Fibroblast of peridontal ligament (primary cell): Measurements from ENCODE around the gene CSE1L.
"Not testable (repeated sequence)": the region's sequence is repeated elsewhere in the genome, so short reads cannot be mapped to it uniquely, and the experiment has no call there.

ENCODE experiments used
- DNase-seq: peaks from one replicate; pipeline ENCODE4 v3.0.0-alpha.2; 2010; ENCODE audit errors: extremely low read depth

CSE1L gene

DNA sequence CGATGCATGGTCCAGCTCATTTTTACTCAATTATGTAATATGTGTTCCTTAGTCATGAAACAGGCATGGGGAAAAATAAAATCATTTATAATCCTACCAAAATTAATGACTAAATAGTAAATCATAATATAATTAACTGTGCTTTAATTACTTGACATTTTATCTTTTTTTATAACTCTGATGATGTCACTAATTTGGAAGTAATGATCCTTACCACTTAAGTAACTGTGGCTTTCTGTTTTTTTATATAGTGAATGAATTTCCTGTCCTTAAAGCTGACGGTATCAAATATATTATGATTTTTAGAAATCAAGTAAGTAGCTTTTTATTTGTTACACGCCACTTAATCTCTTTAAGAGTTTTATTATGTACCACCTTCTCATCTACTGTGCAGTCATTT lies 32.2 kb downstream of the CSE1L start:
- no peak for DNase-seq

- DNase-seq: not testable (repeated sequence)
Observed at GRCh38 chr20:49082295-49082694, 36.2 kb downstream of the CSE1L start.

DNA sequence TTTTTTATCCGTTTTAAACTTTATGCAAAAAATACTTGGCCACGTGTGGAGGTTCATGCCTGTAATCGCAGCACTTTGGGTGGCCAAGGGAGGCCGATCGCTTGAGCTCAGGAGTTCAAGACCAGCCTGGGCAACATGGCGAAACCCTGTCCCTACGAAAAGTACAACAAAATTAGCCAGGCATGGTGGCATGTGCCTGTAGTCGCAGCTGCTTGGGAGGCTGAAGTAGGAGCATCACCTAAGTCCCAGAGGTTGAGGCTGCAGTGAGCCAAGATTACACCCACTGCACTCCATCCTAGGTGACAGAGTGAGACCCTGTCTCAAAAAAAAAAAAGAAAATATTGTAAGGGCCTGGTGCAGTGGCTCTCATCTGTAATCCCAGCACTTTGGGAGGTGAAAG lies 45.0 kb downstream of the CSE1L start:
- DNase-seq: no peak

- DNase-seq: no peak
Observed at GRCh38 chr20:49091762-49092161, 45.6 kb downstream of the CSE1L start.

DNA sequence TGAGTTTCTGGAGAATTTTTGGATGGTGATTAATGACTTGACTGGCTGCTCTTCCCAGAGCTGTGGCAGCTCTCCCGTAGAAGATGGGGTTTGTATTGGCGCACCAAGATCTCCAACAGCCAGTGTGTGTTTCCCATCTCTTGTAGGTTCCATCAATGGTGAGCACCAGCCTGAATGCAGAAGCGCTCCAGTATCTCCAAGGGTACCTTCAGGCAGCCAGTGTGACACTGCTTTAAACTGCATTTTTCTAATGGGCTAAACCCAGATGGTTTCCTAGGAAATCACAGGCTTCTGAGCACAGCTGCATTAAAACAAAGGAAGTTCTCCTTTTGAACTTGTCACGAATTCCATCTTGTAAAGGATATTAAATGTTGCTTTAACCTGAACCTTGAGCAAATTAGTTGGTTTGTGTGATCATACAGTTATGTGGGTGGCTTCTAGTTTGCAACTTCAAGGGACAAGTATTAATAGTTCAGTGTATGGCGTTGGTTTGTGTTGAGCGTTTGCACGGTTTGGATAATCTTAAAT lies 50.2 kb downstream of the CSE1L start:
- DNase-seq: no peak

GRCh38 chr20:49097159-49097558 lies 51.0 kb downstream of the CSE1L start:
- no peak for DNase-seq

- no peak for DNase-seq
Observed at GRCh38 chr20:49098136-49098535, 52.0 kb downstream of the CSE1L start.

DNA sequence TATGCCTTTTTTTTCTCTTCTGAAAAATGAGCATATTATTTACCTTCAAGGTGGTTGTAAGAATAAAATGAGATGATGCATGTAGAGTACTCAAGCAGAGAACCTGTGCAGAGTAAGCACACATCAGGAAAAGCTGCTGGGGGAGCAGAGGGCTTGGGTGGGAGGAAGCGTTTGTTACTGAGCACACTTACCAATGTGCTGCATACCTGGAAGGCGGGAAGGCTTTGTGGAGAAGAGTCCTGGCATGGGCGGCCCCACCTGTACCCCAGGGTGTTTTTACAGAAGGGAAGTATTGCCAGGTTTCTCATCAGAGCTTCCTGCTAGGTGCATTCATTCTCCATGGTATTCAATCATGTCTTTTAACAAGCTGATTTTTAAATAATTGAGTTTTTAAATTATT lies 52.9 kb downstream of the CSE1L start:
- DNase-seq: no peak

DNA sequence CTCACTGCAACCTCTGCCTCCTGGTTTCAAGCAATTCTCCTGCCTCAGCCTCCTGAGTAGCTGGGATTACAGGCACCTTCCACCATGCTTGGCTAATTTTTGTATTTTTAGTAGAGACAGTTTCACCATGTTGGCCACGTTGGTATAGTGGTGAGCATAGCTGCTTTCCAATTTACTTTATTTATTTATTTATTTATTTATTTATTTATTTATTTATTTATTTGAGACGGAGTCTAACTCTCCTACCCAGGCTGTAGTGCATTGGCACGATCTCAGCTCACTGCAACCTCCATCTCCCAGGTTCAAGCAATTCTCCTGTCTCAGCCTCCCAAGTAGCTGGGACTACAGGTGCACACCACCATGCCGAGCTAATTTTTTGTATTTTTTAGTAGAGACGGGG lies 54.2 kb downstream of the CSE1L start:
- not testable (repeated sequence) for DNase-seq

DNA sequence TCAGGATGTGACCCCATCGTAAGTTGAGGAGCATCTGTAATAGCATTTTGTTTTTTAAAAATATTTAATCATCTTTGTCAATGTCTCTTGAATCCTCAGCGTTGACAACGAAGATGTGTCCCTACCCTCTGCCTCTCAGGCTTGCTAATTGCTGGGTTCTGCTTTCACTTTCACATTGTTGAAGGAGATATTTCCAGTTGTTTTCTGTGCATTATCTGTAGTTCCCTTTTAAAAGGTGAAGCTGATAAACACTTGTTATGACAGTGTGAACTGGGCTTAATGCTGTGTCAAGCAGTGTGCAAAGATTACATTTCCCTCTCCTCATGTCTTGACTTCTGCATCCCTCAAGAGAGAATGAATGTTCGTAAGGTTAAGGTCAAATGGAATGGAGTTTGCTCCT lies 54.9 kb downstream of the CSE1L start:
- DNase-seq: peak; percentile 35

- no peak for DNase-seq
Observed at GRCh38 chr20:49103019-49103418, 56.9 kb downstream of the CSE1L start.

- no peak for DNase-seq
Observed at GRCh38 chr20:49103647-49104364, 57.7 kb downstream of the CSE1L start.

DNA sequence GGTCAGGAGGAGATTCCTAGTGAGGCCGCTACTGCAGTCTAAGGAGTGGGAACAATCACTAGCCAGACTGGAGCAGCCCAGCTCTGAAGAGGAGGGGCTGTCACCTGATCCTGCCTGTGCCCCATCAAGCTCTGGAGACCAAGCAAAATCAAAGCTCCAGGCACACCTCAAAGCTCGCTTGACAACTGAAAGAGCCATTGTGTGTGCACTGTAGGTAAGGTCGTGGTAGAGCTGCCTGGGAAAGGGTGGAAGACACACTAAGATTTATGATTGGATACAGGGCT lies 58.2 kb downstream of the CSE1L start:
- no peak for DNase-seq

DNA sequence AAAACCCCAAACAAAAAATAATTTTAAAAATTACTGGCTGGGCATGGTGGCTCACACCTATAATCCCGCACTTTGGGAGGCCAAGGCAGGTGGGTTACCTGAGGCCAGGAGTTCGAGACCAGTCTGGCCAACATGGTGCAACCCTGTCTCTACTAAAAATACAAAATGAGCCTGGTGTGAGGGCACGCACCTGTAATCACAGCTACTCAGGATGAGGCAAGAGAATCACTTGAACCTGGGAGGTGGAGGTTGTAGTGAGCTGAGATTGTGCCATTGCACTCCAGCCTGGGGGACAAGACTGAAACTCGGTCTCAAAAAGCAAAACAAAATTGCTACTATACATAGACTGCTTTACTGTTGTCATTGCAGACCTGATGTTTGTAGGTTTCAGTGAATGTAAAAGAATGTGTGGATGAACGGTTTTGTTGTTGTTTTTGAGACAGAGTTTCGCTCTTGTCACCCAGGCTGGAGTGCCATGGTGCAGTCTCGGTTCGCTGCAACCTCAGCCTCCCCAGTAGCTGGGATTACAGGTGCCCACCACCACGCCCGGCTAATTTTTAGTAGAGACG lies 59.0 kb downstream of the CSE1L start:
- not testable (repeated sequence) for DNase-seq

GRCh38 chr20:49106328-49106727 lies 60.2 kb downstream of the CSE1L start:
- no peak for DNase-seq

GRCh38 chr20:49110767-49111694 lies 64.9 kb downstream of the CSE1L start:
- DNase-seq: no peak

DNA sequence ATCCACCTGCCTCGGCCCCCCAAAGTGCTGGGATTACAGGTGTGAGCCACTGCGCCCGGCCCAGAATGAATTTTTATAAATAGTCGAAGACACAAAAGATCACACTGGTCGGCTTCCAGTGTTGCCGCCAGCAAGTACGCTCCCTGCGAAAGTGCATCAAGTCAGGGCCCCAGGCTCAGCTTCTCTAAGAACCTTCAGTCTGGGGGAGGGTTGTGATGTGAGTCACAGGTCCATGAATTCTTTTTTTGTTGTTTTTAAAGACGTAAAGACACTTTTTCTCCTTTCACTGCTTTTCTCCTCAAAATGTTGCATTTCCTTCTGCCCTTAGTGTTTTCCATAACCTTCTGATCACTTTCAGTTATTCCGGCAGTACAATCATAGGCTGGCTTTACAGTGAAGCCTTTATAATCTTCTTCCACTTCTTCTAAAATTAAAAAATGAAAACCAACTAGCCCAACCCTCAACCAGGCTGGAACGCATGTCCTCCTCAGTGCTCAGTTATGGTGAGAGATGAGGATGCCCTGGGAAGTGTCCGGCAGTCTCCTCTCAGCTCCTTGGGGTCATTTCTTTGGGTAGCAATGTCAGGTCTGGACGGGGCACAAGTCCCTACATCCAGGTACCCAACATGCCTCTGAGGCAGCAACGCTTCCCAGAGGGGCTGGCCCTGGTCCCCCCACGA lies 66.6 kb downstream of the CSE1L start:
- DNase-seq: no peak

GRCh38 chr20:49115564-49115963 lies 69.5 kb downstream of the CSE1L start:
- DNase-seq: peak; percentile 48

DNA sequence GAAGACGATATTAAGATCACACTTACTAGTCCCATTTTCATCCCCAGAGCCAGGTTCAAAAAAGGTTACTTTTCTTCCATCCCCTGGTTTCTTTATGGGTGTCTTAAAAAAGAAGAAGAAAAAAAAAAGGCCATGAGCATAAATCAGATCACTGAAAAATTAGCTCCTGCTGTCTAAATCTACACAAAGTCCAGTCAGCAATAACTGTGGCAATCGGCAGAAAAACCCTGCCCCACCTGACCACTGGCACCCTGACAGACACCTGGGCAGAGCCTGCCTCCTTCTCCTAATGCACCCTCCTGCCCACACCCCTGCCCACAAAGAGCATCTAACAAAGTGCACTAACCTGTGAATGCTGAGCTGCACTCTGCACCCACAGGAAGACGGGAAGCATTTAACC lies 72.2 kb downstream of the CSE1L start:
- no peak for DNase-seq

DNA sequence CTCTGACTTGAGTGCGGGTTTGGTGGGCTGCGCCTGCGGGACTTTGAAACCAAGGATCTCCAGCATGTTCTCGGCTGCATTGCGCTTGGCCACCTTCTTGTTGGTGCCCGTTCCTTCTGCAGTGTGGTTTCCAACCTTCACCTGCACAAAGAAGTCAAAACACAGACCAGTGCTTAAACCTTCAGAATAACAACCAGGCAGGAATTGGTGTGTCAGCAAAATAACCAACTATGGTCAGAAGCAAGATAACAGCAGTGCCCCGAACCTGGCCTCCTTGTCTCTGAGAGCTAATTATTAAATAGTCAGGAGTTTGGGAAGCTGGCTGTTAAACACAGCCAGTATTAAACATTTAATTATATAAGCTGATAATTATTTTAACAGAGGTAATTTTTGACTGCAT lies 73.9 kb downstream of the CSE1L start:
- no peak for DNase-seq

GRCh38 chr20:49122920-49123319 lies 76.8 kb downstream of the CSE1L start:
- no peak for DNase-seq

DNA sequence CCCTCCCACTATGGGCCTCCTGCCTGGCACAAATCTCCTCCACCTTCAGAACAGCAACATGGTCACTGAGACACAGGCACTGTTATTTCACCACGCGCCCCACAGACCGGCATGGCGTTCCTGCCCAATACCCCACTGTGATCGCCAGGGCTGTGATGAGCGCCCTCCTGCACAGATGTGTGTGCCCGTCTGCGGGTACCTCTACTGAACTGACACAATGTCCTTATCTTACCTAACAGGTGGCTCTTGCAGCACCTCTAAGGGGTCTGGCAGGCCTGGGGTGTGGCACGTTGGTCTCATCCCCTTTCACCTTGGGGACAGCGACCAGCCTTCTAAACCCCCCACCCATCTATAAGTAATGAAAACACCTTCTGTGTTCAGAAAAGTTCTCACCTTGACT lies 77.9 kb downstream of the CSE1L start:
- DNase-seq: no peak
